Measurements from ENCODE around the gene MARS1.
"Not testable (repeated sequence)": the region's sequence is repeated elsewhere in the genome, so short reads cannot be mapped to it uniquely, and the experiment has no call there.

MARS1 gene

GRCh38 chr12:57497223-57498131 is 9.6 kb downstream of the MARS1 start:
- DNase-seq = no peak

DNA sequence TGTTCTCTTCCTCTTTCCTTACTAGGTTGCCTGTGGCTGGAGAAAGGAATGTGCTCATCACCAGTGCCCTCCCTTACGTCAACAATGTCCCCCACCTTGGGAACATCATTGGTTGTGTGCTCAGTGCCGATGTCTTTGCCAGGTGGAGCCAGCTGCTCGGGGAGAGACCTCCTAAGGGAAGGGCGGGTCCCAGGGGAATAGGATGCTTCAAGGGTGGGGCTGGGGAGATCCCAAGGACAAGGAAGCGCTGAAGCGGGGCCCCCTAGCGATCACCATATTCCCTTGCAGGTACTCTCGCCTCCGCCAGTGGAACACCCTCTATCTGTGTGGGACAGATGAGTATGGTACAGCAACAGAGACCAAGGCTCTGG is 10.2 kb downstream of the MARS1 start:
- no peak for DNase-seq

DNA sequence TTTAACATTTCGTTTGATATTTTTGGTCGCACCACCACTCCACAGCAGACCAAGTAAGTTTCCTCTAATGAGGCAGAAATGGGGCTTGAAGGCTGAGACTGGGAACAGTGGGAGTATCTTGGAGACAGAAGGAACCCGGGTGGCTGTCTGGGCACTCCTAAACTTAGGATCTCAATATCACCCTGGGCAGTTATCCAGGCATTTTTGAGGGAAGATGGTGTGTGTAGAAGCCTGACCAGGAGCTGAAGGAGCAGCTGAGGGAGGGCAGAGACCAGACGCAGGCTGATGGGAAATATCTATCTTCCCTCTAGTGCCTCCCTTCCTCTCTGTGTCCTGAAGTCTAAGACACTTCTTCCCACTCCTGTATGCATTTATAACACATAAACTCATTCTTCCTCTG is 10.7 kb downstream of the MARS1 start:
- DNase-seq = no peak

DNA sequence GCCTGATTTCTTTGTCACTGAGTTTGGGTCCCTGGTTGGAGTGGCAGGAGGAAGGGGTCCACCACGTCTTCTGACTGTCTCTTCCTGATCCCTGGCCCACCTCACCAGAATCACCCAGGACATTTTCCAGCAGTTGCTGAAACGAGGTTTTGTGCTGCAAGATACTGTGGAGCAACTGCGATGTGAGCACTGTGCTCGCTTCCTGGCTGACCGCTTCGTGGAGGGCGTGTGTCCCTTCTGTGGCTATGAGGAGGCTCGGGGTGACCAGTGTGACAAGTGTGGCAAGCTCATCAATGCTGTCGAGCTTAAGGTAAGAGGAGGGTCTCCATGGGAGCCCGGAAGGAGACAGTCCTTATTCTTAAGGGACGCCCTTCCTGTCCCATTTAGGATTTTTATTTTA is 12.3 kb downstream of the MARS1 start:
- no peak for DNase-seq

DNA sequence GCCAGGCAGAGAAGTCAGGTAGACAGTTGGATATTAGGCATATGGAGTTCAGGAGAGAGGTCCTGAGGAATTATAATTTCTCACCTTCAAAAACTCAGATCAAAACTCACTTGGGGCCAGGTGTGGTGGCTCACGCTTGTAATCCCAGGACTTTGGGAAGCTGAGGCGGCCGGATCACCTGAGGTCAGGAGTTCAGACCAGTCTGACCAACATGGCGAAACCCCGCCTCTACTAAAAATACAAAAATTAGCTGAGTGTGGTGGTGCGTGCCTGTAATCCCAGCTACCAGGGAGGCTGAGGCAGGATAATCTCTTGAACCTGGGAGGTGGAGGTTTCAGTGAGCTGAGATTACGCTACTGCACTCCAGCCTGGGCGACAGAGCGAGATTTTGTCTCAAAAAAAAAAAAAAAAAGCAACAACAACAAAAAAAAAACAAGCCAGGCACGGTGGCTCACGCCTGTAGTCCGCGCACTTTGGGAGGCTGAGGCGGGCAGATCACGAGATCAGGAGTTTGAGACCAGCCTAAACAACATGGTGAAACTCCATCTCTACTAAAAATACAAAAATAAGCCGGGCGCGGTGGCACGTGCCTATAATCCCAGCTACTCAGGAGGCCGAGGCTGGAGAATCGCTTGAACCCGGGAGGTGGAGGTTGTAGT is 14.6 kb downstream of the MARS1 start:
- not testable (repeated sequence) for DNase-seq

DNA sequence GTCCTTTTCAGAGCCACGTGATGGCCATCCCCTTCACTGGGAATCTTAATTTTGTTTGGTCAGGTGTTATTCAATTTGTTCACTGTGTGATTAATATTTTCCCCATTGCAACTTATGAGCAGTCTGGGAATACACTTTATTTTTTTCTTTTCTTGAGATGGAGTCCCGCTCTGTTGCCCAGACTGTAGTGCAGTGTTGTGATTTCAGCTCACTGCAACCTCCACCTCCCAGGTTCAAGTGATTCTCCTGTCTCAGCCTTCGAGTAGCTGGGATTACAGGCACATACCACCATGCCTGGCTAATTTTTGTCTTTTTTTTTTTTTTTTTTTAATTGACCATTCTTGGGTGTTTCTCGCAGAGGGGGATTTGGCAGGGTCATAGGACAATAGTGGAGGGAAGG is 18.7 kb downstream of the MARS1 start:
- DNase-seq = not testable (repeated sequence)

DNA sequence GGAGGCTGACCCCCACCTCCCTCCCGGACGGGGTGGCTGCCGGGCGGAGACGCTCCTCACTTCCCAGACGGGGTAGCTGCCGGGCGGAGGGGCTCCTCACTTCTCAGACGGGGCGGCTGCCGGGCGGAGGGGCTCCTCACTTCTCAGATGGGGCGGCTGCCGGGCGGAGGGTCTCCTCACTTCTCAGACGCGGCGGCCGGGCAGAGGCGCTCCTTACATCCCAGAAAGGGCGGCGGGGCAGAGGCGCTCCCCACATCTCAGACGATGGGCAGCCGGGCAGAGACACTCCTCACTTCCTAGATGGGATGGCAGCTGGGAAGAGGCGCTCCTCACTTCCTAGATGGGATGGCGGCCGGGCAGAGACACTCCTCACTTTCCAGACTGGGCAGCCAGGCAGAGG is 19.9 kb downstream of the MARS1 start:
- DNase-seq = not testable (repeated sequence)

DNA sequence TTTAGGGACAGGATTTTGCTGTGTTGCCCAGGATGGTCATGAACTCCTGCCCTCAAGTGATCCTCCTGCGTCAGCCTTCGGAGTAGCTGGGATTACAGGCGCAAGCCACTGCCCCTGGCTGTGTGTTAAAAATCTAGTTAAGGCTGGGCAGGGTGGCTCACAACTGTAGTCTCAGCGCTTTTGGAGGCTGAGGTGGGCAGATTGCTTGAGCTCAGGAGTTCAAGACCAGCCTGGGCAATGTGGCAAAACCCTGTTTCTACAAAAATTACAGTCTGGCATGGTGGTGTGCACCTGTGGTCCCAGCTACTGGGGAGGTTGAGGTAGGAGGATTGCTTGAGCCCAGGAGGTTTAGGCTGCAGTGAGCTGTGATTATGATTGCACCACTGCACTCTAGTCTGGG is 23.3 kb downstream of the MARS1 start:
- no peak for DNase-seq

GRCh38 chr12:57511588-57512325 is 23.9 kb downstream of the MARS1 start:
- DNase-seq = no peak

DNA sequence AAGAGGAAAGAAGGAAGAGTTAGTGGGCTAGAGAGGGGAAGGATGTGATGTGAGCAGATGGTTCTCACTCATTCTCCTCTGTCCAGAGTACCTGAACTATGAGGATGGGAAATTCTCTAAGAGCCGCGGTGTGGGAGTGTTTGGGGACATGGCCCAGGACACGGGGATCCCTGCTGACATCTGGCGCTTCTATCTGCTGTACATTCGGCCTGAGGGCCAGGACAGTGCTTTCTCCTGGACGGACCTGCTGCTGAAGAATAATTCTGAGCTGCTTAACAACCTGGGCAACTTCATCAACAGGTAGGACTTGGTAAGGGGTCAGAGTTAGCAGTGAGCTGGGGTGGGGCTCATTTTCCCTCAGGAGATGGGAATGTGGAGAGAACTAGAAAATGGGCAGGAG is 24.8 kb downstream of the MARS1 start:
- no peak for DNase-seq

DNA sequence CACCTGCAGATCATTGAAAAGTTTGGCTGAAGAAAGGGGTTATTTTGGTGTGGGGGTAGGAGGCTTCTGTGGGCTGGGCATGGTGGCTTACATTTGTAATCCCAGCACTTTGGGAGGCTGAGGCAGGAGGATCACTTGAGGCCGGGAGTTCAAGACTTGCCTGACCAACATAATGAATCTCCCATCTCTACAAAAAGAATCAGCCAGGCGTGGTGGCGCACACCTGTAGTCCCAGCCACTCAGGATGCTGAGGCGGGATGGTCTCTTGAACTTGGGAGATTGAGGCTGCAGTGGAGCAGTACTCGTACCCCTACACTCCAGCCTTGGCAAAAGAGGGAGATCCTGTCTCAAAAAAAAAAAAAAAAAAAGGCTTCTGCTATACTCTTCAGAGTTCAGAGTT is 25.4 kb downstream of the MARS1 start:
- DNase-seq = no peak

DNA sequence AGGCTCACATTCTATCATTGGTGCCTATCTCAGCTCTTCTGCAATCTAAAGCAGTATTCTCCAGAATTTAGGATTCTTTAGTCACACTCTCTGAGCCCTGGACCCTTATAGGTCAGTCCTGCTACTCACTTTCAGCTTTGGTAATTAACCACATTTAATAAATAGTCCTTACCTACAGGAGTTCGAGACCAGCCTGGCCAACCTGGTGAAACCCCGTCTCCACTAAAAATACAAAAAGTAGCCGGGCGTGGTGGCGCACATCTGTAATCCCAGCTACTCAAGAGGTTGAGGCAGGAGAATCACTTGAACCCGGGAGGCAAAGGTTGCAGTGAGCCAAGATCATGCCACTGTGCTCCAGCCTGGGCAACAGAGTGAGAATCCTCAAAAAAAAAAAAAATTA is 25.8 kb downstream of the MARS1 start:
- not testable (repeated sequence) for DNase-seq

DNA sequence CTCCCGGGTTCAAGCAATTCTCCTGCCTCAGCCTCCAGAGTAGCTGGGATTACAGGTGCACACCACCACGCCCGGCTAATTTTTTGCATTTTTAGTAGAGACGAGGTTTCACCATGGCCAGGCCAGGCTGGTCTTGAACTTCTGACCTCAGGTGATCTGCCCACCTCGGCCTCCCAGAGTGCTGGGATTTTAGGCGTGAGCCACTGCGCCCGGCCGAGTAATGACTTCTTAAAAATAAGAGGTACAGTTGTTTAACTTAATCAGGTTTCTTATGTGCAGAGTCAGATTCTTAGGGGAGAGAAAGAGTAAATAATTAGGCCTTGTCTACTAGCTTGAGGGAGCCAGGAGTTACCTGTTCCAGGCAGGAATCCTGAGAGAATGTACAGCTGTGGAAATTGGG is 26.4 kb downstream of the MARS1 start:
- not testable (repeated sequence) for DNase-seq

- no peak for DNase-seq
Measured at GRCh38 chr12:57514720-57515407, 27.0 kb downstream of the MARS1 start.

- no peak for DNase-seq
Measured at GRCh38 chr12:57515408-57515933, 27.6 kb downstream of the MARS1 start.

DNA sequence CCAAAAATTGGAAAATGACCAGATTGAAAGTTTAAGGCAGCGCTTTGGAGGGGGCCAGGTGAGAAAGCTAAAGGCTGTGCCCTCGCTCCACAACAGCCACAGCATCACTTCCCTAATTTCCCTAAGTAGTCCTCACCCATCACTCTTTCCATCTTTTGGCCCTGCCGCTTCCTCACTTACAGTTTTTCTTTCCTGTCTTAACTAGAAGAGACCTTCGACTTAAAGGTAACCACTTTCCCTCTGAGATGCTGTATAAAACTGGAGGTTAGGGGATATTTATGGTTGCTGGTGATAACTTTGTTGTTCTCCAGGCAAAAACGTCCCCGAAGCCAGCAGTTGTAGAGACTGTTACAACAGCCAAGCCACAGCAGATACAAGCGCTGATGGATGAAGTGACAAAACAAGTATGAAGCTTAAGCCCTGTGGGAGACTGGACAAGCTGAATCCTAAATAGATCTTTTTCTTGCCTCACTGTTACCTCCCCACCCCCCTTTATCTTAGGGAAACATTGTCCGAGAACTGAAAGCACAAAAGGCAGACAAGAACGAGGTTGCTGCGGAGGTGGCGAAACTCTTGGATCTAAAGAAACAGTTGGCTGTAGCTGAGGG is 28.2 kb downstream of the MARS1 start:
- DNase-seq = no peak

GRCh38 chr12:57516617-57517153 is 28.8 kb downstream of the MARS1 start:
- no peak for DNase-seq

GRCh38 chr12:57517187-57517586 is 29.3 kb downstream of the MARS1 start:
- no peak for DNase-seq

- not testable (repeated sequence) for DNase-seq
Measured at GRCh38 chr12:57517718-57518117, 29.9 kb downstream of the MARS1 start.

DNA sequence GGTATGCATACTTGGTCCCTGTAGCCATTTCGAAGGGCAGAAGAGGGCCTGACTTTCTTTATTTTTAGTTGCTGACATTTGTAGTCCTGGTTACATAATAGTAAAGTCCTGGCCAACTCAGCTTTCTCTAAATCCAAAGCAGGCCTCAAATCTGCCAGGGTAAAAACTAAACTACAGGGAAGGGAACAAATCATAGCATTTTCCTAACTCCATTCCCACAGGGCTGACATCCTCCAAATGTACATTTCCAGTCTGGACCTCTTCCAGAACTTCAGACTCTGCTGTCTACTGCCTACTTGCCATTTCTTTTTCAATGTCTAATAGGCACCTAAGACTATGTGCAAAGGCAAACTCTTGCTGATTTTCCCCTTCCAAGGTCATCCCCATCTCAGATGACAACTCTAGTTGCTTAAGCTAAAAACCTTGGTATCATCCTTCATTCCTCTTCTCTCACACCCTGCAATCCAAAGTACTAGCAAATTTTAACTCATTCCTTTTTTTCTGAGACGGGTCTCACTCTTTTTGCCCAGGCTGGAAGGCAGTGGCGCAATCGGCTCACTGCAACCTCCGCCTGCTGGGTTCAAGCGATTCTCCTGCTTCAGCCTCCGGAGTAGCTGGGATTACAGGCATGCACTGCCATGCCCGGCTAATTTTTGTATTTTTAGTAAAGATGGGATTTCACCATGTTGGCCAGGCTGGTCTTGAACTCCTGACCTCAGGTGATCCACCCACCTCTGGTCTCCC is 30.5 kb downstream of the MARS1 start:
- no peak for DNase-seq

All from NCI-H2029 treated with DMSO at 0.1 percent for 48 hours (cell line).